Measurements from ENCODE around the gene LYZL2.
"Not testable (repeated sequence)": the region's sequence is repeated elsewhere in the genome, so short reads cannot be mapped to it uniquely, and the experiment has no call there.

Gene LYZL2

DNA sequence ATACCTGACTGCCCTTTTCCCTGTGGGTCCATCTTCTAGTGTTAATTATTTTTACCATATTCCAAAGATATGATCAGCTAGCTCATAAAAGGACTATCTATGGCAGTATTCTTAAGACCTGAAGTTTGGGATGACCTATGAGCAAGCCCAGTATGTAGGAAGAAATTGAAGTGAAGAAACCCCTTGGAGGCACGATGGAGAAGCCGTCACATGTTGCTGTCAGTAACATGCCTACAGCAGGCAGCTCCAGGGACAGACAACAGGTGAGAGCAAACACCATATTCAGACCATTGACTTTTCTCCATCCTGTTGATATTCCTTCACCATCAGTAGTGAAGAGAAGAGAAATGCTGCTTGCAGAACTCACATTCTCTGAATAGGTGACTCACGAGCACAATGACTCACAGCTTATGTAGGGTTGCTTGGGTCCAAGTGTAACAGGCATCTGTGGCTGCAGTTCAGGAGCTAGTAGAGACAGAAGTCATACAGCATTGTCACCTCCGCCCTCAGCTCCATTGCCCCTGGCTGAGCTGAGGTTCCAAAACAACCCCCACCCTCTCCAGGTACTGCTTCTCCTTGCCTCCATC, 8.4 kb upstream of the LYZL2 start:
- no peak for DNase-seq

DNA sequence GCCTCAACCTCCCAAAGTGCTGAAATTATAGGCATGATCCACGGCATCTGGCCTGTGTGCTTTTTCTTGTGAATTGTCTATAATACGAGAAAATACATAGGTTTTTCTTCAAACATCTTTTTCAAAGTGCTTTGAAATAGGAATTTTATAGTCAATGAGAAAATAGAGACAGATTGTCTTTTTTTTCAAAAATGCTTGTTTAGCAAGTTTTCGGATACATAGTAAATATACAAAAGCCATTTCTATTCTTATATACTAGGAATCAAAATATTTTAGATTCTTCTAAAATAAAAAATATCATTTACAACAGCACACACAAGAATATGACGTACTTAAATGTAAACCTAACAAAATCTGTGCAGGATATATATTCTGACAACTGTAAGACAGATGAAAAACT, 1.6 kb upstream of the LYZL2 start:
- no peak for DNase-seq

DNA sequence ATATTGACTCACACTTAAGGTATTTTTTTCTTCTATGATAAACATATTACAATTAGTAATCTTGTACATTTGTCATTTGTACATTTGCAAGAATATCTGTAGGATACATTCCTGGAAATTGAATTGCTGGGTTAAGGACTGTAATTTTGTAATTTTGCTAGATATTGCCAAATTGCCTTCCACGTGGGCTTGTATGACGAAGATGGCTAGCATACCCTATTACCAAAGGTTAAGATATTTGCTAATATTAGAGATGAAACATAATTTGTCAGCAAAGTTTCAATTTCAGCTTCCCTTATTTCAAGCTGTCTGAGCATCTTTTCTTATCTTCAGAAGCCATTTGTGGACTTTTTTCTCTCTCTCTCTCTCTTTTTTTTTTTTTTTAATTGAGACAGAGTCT, 1.0 kb upstream of the LYZL2 start:
- DNase-seq = no peak

DNA sequence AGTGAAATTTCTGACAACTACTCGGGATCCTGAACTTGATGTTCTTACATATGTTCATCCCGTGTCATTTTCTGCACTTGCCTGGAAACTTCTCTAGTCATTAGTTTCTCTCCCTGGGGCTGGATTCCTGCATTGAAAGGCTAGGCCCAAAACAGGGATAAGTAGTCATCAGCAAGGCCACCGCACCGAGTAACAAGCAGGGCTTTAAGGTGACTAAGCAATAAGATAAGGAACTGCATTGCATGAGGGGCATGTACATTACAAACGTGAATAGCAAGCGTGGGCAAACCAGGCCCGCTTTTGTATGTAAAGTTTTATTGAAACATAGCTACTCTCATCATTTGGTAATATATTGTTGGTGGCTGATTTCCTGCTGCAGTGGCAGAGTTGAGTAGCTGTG, 977 bp downstream of the LYZL2 start:
- not testable (repeated sequence) for DNase-seq

DNA sequence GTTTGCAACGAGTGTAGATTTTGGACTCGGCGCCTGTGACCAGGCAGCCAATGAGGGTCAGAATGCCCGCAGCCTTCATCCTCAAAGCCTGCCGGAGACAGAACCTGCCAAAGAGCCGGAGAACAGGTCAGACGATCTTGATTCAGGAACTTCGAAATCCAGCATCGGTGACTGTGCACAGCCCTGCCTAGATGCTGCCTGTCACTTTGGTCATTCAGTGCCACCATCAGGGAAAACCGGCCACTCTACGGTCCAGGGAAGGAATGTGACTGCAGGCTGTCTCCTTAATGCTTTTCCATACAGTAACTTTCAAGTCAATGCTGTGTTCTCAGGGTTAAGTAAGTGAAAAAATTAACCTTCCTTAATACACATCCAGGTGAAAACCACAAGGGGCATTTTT, 2.7 kb downstream of the LYZL2 start:
- DNase-seq = not testable (repeated sequence)

DNA sequence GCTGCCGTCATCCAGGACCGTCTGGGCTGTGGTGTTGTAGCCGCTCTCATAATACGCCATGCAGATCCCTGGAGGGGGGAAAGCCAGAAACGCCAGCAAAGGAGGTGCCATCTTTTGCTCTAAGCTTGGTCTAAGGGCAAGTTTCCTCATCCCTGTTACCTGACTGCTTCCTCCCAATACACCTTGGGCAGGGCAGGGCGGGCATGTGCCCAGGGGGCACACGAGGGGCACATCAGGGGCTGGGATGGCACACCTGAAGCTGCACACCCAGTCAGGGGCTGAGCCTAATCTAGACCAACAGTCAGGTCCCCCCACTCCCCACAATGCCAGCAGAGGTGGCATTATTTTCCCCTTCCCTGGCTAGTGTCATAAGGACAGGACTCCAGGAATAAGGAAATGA, 3.4 kb downstream of the LYZL2 start:
- not testable (repeated sequence) for DNase-seq

DNA sequence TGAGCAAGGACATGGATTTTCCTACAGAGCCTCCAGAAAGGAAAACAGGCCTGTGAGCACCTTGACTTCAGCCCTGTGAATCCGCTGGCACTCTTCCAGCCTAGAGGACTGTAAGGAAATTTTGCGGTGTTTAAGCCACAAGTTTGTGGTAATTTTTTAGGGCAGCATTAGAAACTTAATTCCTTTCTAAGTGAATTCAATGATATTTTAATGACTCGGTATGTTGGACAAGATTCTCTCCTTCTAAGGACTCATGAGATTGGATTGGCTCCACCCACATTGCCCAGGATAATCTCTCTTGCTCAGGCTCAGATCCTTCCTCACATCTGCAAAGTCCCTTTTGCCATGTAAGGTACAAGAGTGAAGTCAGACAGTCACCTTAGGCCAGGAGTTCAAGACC, 4.5 kb downstream of the LYZL2 start:
- DNase-seq = no peak

DNA sequence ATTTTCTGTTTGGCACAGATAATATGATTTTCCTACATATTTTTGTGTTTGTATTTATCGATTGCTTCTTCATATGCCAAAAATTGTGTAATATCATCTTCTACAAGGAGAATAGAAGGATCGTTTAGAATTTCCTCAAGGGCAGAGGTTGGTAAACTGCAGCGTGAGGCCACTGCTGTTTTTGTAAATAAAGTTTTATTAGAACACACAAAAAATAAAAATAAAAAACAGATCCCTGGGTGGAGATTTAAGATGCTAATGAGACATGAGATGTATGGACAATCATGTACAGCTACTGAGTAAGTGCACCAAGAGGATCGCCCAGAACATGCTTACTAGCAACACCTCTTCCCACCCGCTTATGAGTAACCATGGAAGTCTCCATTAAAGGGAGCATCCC, 9.6 kb downstream of the LYZL2 start:
- no peak for DNase-seq

DNA sequence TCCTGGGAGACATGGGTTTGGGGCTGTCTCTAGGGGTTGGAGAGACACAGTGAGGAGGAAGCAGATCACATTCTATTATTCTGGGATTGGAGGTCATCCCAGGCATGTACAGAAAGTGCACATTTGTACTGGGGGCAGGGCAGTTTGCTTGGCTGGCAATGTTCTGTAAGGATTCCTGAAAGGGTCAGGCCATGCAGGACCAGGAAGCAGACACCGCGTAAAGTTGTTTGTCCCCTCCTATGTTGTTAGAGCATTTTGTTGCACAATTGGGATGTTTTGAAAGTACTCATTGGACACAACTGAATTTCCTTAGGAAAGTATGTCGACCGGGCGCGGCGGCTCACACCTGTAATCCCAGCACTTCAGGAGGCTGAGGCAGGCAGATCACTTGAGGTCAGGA, 12.5 kb downstream of the LYZL2 start:
- DNase-seq = no peak

DNA sequence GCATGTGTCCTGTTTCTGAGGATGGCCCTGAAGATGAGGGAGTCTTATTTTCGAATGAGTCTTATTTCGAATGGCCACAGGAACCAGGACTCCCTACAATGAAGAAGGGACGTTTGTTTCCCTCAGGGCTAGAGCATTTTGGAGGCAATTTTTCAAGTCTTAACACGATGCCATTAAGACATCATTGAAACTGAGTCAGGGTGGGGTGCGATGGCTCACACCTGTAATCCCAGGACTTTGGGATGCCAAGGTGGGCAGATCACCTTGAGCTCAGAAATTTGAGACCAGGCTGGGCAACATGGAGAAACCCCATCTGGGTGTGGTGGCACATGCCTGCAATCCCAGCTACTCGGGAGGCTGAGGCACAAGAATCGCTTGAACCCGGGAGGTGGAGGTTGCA, 18.5 kb downstream of the LYZL2 start:
- DNase-seq = not testable (repeated sequence)

DNA sequence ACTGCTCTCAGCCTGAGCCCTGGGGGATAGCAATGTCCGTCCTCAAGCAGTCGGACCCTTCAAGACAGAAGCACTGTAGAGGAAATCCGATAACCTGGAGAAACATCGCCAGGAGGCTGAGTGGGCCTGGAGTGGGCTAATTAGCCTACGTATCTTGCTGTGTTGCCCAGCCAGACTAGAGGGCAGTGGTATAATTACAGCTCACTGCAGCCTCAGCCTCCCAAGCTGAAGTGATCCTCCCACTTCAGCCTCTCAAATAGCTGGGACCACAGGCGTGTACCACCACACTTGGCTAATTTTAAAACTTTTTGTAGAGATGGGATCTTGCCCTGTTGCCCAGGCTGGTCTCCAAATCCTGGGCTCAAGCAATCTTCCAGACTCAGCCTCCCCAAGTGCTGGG, 21.7 kb downstream of the LYZL2 start:
- DNase-seq = no peak

DNA sequence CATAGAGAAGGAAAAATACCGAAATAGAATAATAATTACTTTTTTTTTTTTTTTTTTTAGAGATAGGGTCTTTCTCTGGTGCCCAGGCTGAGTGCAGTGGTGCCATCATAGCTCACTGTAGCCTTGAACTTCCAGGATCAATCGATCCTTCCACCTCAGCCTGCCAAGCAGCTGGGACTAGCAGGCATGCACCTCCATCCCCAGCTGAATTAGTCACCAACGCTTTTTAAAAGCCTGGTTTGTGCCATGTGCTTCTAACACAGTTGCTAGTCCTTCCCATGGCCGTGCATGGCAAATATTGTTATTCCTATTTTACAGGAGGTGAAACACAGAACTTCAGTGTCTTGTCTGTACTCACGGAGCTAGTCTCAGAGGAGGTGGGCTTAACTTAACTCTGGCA, 23.2 kb downstream of the LYZL2 start:
- no peak for DNase-seq

DNA sequence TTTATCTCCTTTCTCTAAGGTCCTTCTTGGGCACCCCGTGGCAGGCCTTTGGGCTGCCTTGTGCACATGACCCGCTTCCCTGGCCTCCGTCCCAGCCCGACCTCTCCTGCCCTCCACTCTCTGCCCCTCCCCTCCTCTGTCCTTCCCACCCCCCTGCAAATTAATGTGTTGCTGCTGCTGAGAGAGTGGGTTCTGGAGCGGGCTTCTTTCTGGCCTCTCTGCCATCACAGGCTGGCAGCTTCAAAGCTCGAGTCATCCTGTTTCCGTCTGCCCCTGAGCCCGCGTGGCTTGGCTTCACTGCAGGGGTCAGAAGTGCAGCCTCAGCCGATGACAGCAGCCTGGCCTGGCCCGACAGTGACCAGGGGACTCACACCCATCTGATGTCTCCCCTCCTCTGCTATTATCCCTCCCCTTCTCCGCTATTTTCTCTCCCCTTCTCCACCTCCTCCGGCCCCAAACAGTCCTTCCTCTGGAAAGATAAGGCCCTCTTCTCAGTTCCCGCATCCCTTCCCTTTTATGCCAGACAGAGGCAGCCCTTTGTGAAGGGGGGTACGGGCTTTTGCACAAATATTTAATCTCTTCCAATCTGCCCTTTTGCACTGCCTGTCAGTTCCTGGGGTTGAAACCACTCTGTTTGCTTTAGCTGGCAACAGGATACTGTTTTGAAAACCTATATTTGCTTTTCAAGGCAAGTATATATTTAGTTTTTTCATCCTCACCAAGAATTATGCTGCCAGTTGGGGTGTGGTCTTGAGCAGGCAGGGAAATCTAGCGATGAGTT, 24.0 kb downstream of the LYZL2 start:
- not testable (repeated sequence) for DNase-seq

DNA sequence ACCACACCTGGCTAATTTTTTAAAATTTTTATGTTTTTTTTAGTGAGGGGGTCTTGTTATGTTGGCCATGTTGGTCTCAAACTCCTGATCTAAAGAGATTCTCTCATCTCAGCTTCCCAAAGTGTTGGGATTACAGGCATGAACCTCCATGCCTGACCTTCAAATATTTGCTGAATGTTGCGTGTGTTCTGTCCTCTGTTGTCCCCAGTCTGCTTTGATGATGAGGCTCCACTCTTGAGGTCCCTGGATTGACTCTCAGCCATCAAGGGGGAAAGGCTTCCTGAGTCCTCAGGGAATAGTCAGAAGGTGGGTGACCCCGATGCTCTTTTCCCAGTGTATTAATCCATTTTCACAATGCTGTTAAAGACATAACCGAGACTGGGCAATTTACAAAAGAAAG, 26.0 kb downstream of the LYZL2 start:
- DNase-seq = no peak

DNA sequence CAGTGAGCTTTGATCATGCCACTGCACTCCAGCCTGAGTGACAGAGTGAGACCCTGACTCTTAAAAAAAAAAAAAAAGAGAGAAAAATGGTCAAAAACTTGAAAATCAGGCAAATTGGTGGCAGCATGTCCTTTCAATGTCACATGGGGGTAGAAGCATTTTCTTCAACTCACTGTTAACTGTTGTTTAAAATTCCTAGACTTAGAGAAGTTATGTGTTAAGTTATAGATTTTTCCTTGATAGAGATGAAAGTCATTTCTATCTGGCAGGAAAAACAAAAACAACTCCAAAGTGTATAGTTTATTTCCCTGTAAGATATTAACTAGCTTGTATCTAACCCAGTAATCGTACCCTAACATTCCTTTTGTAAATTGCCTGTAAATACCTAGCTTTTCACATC, 26.8 kb downstream of the LYZL2 start:
- no peak for DNase-seq

DNA sequence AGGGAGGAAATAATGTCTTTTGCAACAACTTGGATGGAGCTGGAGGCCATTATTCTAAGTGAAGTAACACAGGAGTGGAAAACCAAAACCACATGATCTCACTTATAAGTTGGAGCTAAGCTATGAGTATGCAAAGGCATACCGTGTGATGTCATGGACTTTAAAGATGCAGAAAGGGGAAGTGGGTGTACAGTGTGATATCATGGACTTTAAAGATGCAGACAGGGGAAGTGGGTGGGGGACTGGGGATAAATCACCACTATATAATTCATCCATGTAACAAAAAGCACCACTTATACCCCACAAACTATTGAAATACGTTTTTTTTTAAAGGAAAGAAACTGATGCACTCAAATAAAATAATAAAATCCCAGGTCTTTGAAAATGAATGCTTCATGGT, 29.5 kb downstream of the LYZL2 start:
- no peak for DNase-seq

DNA sequence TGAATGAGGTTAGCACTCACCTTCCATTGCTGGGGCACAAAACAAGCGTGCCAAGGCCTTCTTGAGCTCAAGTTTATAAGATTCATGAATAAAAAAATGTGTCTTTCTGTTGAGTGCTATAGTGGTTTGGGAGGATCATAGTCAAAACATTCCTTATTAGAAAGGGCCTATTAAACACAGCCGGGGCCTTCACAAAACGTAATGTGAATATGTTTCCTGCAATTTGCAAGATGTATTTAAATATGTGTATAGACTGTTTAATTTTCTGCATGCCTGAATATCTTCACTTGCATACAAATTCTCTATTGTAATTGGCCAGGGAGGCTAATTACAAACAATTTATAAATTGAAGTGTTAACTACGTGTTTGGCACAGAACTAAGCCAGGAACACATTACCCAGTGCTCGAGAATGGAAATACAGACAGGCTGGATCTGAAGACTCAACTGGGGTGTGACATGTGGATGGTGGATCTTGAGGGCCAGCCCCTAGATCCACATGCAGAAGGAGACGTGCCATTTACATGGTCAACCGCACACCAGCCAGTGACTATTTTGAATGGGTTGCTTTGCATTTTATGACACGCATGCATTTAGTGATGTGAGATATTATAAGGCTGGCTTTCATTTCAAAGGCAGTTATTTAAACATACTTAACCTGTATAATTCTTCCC, 31.3 kb downstream of the LYZL2 start:
- no peak for DNase-seq

DNA sequence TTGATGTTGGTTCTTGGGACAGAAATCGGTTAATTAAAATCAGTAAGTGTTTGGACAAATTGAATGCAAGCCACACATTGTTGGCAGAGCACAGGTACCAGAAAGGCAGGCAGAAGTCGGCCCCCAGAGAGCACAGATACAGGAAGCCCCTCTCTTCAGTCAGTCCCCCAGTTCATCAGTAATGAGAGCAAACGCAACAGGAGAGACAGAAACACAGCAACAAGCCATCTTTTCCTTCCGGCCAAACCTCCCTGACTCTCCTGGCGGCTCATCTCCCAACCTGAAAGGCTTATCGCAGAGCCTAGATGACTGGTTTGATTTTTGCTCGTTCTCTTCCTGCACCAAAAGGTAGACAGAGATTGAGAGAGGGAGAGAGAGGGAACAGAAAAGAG, 32.1 kb downstream of the LYZL2 start:
- not testable (repeated sequence) for DNase-seq

DNA sequence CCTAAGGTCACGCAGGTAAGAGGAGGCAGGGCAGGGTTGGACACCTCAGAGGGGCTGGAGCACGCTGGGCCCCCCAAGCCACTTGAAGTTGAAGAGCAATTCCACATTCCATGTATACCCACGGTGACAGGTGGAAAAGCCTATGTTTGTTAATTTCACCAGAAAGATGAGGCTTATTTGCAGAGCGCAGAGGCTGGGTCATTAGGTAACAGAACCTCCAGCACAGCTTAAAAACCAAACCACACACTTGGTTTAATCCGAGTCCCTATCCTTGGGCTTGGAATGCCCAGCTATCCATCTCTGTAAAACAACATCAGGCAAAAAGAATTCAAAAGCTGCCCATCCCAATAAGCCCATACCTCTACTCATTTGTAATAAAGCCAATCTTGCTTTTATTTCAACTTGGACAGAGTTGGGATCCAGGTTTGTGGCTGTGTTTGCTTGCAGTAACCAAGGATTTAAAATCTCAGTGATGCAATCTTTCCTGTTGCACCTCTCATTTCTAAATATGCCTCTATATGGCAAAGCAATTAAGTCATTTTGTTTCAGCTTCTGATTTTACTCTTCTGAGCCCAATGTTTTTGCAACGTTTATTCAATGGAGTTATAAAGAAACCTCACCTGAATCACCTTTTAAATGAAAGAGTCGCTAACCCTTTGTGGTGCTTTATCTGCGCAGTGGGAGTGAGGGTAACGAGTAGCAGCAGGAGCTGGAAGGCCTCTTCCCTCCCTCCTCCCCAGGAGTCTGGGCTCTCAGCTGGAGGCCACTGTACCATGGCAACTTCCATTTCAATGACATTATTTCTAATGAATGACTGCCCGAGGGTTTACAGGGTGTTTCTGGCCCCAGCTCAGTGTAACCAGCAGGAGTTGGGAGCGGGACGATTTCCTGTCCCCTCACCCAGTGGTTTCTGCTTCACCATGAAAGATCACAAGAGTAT, 32.8 kb downstream of the LYZL2 start:
- not testable (repeated sequence) for DNase-seq

DNA sequence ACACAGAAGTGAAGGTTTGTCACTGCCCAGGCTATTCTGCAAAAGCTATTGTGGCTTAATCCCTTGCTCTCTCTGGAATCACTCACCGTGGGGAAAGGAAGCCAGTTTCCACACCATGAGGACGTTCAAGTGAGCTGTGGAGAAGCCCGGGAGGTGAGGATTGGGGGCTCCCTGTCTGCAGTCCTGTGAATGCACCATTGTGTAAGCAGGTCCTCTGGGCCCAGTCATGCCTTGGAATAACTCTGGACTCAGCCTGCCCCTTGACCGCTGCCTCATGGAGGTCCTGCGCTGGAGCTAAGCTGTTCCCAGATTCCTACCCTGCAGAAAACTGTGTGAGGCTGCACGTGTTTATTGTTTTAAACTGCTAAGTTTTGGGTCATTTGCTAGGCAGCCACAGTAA, 33.5 kb downstream of the LYZL2 start:
- DNase-seq = no peak

DNA sequence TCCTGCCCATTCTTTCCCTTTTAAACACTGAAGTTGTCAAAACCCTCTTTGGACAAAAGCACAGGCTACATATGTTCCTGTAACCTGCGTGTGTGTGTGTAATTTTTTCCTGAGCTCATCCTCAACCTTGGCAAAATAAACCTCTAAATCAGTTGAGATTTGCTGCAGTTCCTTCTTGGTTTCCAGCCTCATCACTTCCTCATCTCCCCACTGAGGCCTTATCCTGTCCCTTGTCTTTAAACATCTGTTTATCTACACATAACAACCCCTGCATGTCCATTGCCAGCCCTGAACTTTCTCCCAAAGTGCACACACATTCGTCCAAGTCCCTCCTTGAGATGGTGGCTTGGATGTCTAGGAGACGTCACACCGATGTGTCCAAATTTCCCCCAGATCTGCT, 35.5 kb downstream of the LYZL2 start:
- no peak for DNase-seq

DNA sequence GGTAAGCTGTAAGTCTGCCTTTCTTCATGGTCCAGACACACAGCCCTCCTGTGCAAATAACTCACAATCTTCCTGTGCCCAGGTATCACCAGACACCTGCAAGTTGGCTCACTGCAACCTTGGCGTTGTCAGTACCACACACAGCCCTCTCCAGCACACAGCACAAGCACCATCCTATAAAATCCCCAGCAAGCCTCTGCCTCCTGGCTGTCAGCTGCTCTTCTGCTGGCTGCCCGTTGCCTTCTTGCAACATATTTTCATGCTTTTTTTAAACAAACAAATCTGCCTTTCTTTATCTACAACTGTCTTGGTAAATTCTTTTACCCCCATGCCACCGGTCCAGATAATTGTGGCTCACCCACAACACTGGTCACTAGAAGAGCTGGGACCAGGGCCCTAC, 36.8 kb downstream of the LYZL2 start:
- not testable (repeated sequence) for DNase-seq

DNA sequence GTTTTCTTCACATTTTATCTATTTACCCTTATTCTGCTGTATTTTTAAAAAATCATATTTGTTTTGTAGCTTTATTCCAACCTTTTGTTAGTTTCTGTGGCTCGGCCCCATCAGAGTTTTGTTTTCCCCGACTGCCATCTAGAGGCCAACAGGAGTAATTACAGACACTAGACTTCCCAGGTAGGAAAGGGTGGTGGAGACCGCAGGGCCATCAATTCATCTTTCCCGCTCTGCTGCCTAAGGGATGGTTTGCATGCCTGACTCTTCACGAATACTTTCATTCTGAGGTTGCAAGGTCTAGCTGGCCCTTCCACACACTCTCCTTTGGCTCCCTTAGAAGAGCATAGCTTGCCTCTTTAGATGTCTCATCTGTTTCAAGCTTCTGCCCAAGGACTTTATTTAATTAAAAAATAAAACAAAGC, 38.3 kb downstream of the LYZL2 start:
- DNase-seq = no peak

Measured in NCI-H2107 (cell line).